ENCODE results near the gene TTC23L. TPM values are rescaled to one million over a fixed set of nuclear protein-coding genes. Genes with fewer than 3 reads are reported as not detected.
"Not testable (repeated sequence)": the region's sequence is repeated elsewhere in the genome, so short reads cannot be mapped to it uniquely, and the experiment has no call there.

Gene TTC23L
- total RNA-seq, 1 experiment from 2014 or later, result 0.74 TPM

- DNase-seq (ENCODE audit: low read depth); in situ Hi-C loops (cut with HindIII; ENCODE audit: low pct_unique_long_range_greater_than_20kb, low sequenced_read_pairs): not testable (repeated sequence)
These were observed 8.1 kb upstream of the TTC23L start for GRCh38 chr5:34830827-34831226.

GRCh38 chr5:34831303-34831702 lies 7.7 kb upstream of the TTC23L start:
- in situ Hi-C loops (cut with HindIII; ENCODE audit: low pct_unique_long_range_greater_than_20kb, low sequenced_read_pairs), result no loop called here
- DNase-seq (ENCODE audit: low read depth), result no peak

- DNase-seq (ENCODE audit: low read depth), result no peak
- in situ Hi-C loops (cut with HindIII; ENCODE audit: low pct_unique_long_range_greater_than_20kb, low sequenced_read_pairs), result no loop called here
These were observed 6.4 kb upstream of the TTC23L start for GRCh38 chr5:34832568-34832967.

GRCh38 chr5:34833090-34833489 lies 5.9 kb upstream of the TTC23L start:
- no peak for DNase-seq (ENCODE audit: low read depth)
- in situ Hi-C loops (cut with HindIII; ENCODE audit: low pct_unique_long_range_greater_than_20kb, low sequenced_read_pairs), result no loop called here

- in situ Hi-C loops (cut with HindIII; ENCODE audit: low pct_unique_long_range_greater_than_20kb, low sequenced_read_pairs), result no loop called here
- no peak for DNase-seq (ENCODE audit: low read depth)
These were observed 4.8 kb upstream of the TTC23L start for GRCh38 chr5:34833976-34834793.

GRCh38 chr5:34834794-34835089 lies 4.2 kb upstream of the TTC23L start:
- no peak for DNase-seq (ENCODE audit: low read depth)
- in situ Hi-C loops (cut with HindIII; ENCODE audit: low pct_unique_long_range_greater_than_20kb, low sequenced_read_pairs), result no loop called here

- in situ Hi-C loops (cut with HindIII; ENCODE audit: low pct_unique_long_range_greater_than_20kb, low sequenced_read_pairs), result no loop called here
- no peak for DNase-seq (ENCODE audit: low read depth)
These were observed 3.3 kb upstream of the TTC23L start for GRCh38 chr5:34835664-34836063.

- no peak for DNase-seq (ENCODE audit: low read depth)
- in situ Hi-C loops (cut with HindIII; ENCODE audit: low pct_unique_long_range_greater_than_20kb, low sequenced_read_pairs), result no loop called here
These were observed 2.9 kb downstream of the TTC23L start for GRCh38 chr5:34841816-34842215.

GRCh38 chr5:34842554-34842953 lies 3.6 kb downstream of the TTC23L start:
- no peak for DNase-seq (ENCODE audit: low read depth)
- in situ Hi-C loops (cut with HindIII; ENCODE audit: low pct_unique_long_range_greater_than_20kb, low sequenced_read_pairs), result no loop called here

- no peak for DNase-seq (ENCODE audit: low read depth)
- in situ Hi-C loops (cut with HindIII; ENCODE audit: low pct_unique_long_range_greater_than_20kb, low sequenced_read_pairs), result no loop called here
These were observed 4.5 kb downstream of the TTC23L start for GRCh38 chr5:34843497-34843896.

- in situ Hi-C loops (cut with HindIII; ENCODE audit: low pct_unique_long_range_greater_than_20kb, low sequenced_read_pairs), result no loop called here
- no peak for DNase-seq (ENCODE audit: low read depth)
These were observed 5.1 kb downstream of the TTC23L start for GRCh38 chr5:34844106-34844505.

GRCh38 chr5:34844999-34845398 lies 6.0 kb downstream of the TTC23L start:
- DNase-seq (ENCODE audit: low read depth), result no peak
- in situ Hi-C loops (cut with HindIII; ENCODE audit: low pct_unique_long_range_greater_than_20kb, low sequenced_read_pairs), result no loop called here

- in situ Hi-C loops (cut with HindIII; ENCODE audit: low pct_unique_long_range_greater_than_20kb, low sequenced_read_pairs), result no loop called here
- no peak for DNase-seq (ENCODE audit: low read depth)
These were observed 8.1 kb downstream of the TTC23L start for GRCh38 chr5:34847056-34847455.

GRCh38 chr5:34847552-34847951 lies 8.6 kb downstream of the TTC23L start:
- in situ Hi-C loops (cut with HindIII; ENCODE audit: low pct_unique_long_range_greater_than_20kb, low sequenced_read_pairs), result no loop called here
- DNase-seq (ENCODE audit: low read depth), result no peak

GRCh38 chr5:34848230-34848629 lies 9.3 kb downstream of the TTC23L start:
- DNase-seq (ENCODE audit: low read depth), result no peak
- in situ Hi-C loops (cut with HindIII; ENCODE audit: low pct_unique_long_range_greater_than_20kb, low sequenced_read_pairs), result no loop called here

GRCh38 chr5:34849253-34849652 lies 10.3 kb downstream of the TTC23L start:
- in situ Hi-C loops (cut with HindIII; ENCODE audit: low pct_unique_long_range_greater_than_20kb, low sequenced_read_pairs), result no loop called here
- no peak for DNase-seq (ENCODE audit: low read depth)

- in situ Hi-C loops (cut with HindIII; ENCODE audit: low pct_unique_long_range_greater_than_20kb, low sequenced_read_pairs), result no loop called here
- DNase-seq (ENCODE audit: low read depth), result peak; percentile 28
These were observed 15.7 kb downstream of the TTC23L start for GRCh38 chr5:34854459-34855174.

GRCh38 chr5:34857161-34857560 lies 18.2 kb downstream of the TTC23L start:
- DNase-seq (ENCODE audit: low read depth), result no peak
- in situ Hi-C loops (cut with HindIII; ENCODE audit: low pct_unique_long_range_greater_than_20kb, low sequenced_read_pairs), result no loop called here

GRCh38 chr5:34857894-34858293 lies 18.9 kb downstream of the TTC23L start:
- no peak for DNase-seq (ENCODE audit: low read depth)

GRCh38 chr5:34858790-34859189 lies 19.8 kb downstream of the TTC23L start:
- in situ Hi-C loops (cut with HindIII; ENCODE audit: low pct_unique_long_range_greater_than_20kb, low sequenced_read_pairs), result no loop called here
- no peak for DNase-seq (ENCODE audit: low read depth)

More at GRCh38 chr5:34857894-34858293, 18.9 kb downstream of the TTC23L start:
- in situ Hi-C loops (cut with HindIII; ENCODE audit: low pct_unique_long_range_greater_than_20kb, low sequenced_read_pairs), result no loop called here
